Right lobe of liver (tissue), 6 donors: ENCODE measurements around the gene MYO16. TPM values are rescaled to one million over a fixed set of nuclear protein-coding genes. Genes with fewer than 3 reads are reported as not detected.
A peak's percentile ranks its signal among the peaks of the same experiment; 100 is the strongest.

ENCODE experiments used
- ATAC-seq, 4 donors: fragments of 200-7000 bp; cut with Tn5 transposase; one replicate each; pipeline ENCODE4 v1.9.1; 2020; ENCODE audit warnings: mild to moderate bottlenecking in 4 of 4, moderate library complexity in 4 of 4
- DNase-seq, 3 donors: peaks; one replicate each; pipeline ENCODE4 v3.0.0-alpha.2; 2020
- H3K27ac ChIP-seq, 3 donors: fragments of 200-600 bp; one replicate each; pipeline ENCODE4 v1.8.0; 2022
- H3K27me3 ChIP-seq, 2 donors: fragments of 200-600 bp; one replicate each; pipeline ENCODE4 v1.8.0; 2022
- H3K36me3 ChIP-seq, 4 donors: fragments of 200-600 bp; sonication (generic) in 1 of 4; one replicate each; pipeline versions ENCODE4 v1.5.1 to v1.8.0; 2017 to 2022; ENCODE audit warnings: control low read depth in 1 of 4
- H3K4me1 ChIP-seq, 4 donors: fragments of 200-600 bp; sonication (generic) in 1 of 4; one replicate each; pipeline versions ENCODE4 v1.5.1 to v1.8.0; 2017 to 2022; ENCODE audit warnings: control low read depth in 1 of 4
- H3K4me3 ChIP-seq, 3 donors: fragments of 200-600 bp; one replicate each; pipeline ENCODE4 v1.8.0; 2022
- H3K9me3 ChIP-seq, 4 donors: fragments of 200-600 bp; sonication (generic) in 1 of 4; one replicate each; pipeline versions ENCODE4 v1.5.1 to v1.8.0; 2017 to 2022; ENCODE audit warnings: control low read depth in 1 of 4
- CTCF ChIP-seq, 4 donors: fragments of 200-600 bp in 3 of 4; fragments of 450-650 bp in 1 of 4; IDR thresholded peaks; one replicate each; pipeline versions ENCODE4 v1.5.1 to v1.8.0; 2016 to 2022; ENCODE audit warnings: antibody characterized with exemption in 4 of 4, mild to moderate bottlenecking in 2 of 4
- POLR2A ChIP-seq: fragments of 450-650 bp; IDR thresholded peaks from one replicate; pipeline ENCODE4 v1.6.1; 2017; ENCODE audit warnings: antibody characterized with exemption, mild to moderate bottlenecking
- WGBS: methylation state at CpG from one replicate; pipeline ENCODE4 v1.1.6; 2018; ENCODE audit warnings: low coverage, low lambda C conversion rate; ENCODE audit not compliant: insufficient coverage; ENCODE audit errors: missing lambda C conversion rate; 5-methylcytosine and 5-hydroxymethylcytosine counted together
- intact Hi-C, 2 donors: fragments of 100-400 bp; cut with DNase I; formaldehyde crosslinking; loops; one replicate each; pipeline versions ENCODE4 v1.11.2 to v1.14.1; 2022
- total RNA-seq, 6 experiments: library from RNA; depleted of rRNA in 2 of 6; stranded (reverse); fragments of >200 nt in 2 of 6; fragmentation: NEBNext Ultra II Directional in 3 of 6; extraction: Animal tissue kit (Norgen Biotek cat#: 25700) in 3 of 6; gene quantifications; one replicate each; pipeline versions ENCODE4 v1.1.0 to v1.2.4, GENCODE V29; 2016 to 2023
- donor health status: DM: no; HTN: yes; CAD: no.
- donor health status: DM: no; HTN: no; CAD: no.
- donor health status: DM: no; HTN: no; CAD: no.
- donor health status: DM: no; HTN: yes; CAD: no.
- donor health status: DM: no; HTN: yes; CAD: no.

The MYO16 gene
- total RNA-seq, 6 experiments from 2014 or later, result 0.43 to 2.7 (median 0.93) TPM

- no peak for ATAC-seq
Measured at GRCh38 chr13:108595436-108596274, 33.8 kb upstream of the MYO16 start.

GRCh38 chr13:108597943-108598342 is 31.5 kb upstream of the MYO16 start:
- Histone ChIP-seq H3K36me3 (no peaks in the 10 kb centered on the region), H3K4me3 (no peak overlapping the region), H3K27ac (no peak overlapping the region), H3K4me1 (no peaks in the 10 kb centered on the region), H3K27me3 (no peaks in the 10 kb centered on the region), H3K9me3 (no peaks in the 10 kb centered on the region)
- ATAC-seq (peak in 3 of 4 donors; percentile 26 to 85 (median 49)), DNase-seq (no peak)
- TF ChIP-seq POLR2A (no peak), CTCF (IDR thresholded peaks at IDR 0.05) (no peak)
- 25% methylated on average over 5 of the region's 5 CpGs for WGBS
- intact Hi-C loops, result no loop called here

More at GRCh38 chr13:108595436-108596274, 33.8 kb upstream of the MYO16 start:
- no peak overlapping the region for H3K27ac ChIP-seq
- H3K4me3 ChIP-seq, result no peak overlapping the region
- TF ChIP-seq CTCF (IDR thresholded peaks at IDR 0.05) (no peak), POLR2A (no peak)
- intact Hi-C loops, result no loop called here
- no peak for DNase-seq
- WGBS, result 35% methylated on average over 13 of the region's 13 CpGs
- H3K4me1 ChIP-seq, result no peaks in the 10 kb centered on the region
- H3K27me3 ChIP-seq, result no peaks in the 10 kb centered on the region
- H3K36me3 ChIP-seq, result no peaks in the 10 kb centered on the region
- H3K9me3 ChIP-seq, result no peaks in the 10 kb centered on the region

- ATAC-seq (no peak), DNase-seq (no peak)
- intact Hi-C loops, result no loop called here
Measured at GRCh38 chr13:108606424-108606823, 23.0 kb upstream of the MYO16 start.

GRCh38 chr13:108609353-108609752 is 20.1 kb upstream of the MYO16 start:
- ATAC-seq, result peak in 2 of 4 donors; percentile 30 to 45

More at GRCh38 chr13:108606424-108606823, 23.0 kb upstream of the MYO16 start:
- no peaks in the 10 kb centered on the region for H3K9me3 ChIP-seq
- TF ChIP-seq POLR2A, result no peak
- no peak for TF ChIP-seq CTCF (IDR thresholded peaks at IDR 0.05)
- no peak overlapping the region for H3K27ac ChIP-seq
- H3K27me3 ChIP-seq, result no peaks in the 10 kb centered on the region
- WGBS, result 56% methylated on average over 1 of the region's 2 CpGs
- H3K36me3 ChIP-seq, result no peaks in the 10 kb centered on the region
- no peaks in the 10 kb centered on the region for H3K4me1 ChIP-seq
- no peak overlapping the region for H3K4me3 ChIP-seq

More at GRCh38 chr13:108609353-108609752, 20.1 kb upstream of the MYO16 start:
- no peaks in the 10 kb centered on the region for H3K36me3 ChIP-seq
- H3K27me3 ChIP-seq, result no peaks in the 10 kb centered on the region
- 51% methylated on average over 7 of the region's 7 CpGs for WGBS
- peak; percentile 11 to 32 (median 27) for TF ChIP-seq CTCF (IDR thresholded peaks at IDR 0.05)
- no peak for TF ChIP-seq POLR2A
- H3K9me3 ChIP-seq, result no peaks in the 10 kb centered on the region
- H3K4me3 ChIP-seq, result no peak overlapping the region
- H3K4me1 ChIP-seq, result no peaks in the 10 kb centered on the region
- H3K27ac ChIP-seq, result no peak overlapping the region
- DNase-seq, result no peak
- intact Hi-C loops, result no loop called here
